GM12878 (cell line): ENCODE measurements around the gene DHRS1. TPM values are rescaled to one million over a fixed set of nuclear protein-coding genes. Genes with fewer than 3 reads are reported as not detected.

Experiments used
- ATAC-seq: fragments of 200-7000 bp; cut with Tn5 transposase; 3 replicates; pipeline ENCODE4 v1.9.1; 2020; ENCODE audit warnings: mild to moderate bottlenecking, moderate library complexity
- BruUV-seq: library from RNA; stranded (reverse); fragments of 400-500 nt; replicated peaks from 2 replicates; lab custom pipeline; 2021; lab: Mats Ljungman, UMichigan
- CTCF ChIA-PET: fragments of 300-600 bp; sonication (Branson Sonifier 250); formaldehyde crosslinking; extraction: SDS; loops from one replicate; lab custom pipeline; 2021; ENCODE audit warnings: inconsistent platforms; lab: Yijun Ruan, JAX
- POLR2A ChIA-PET: fragments of 350-600 bp; formaldehyde crosslinking; extraction: SDS; loops from one replicate; lab custom pipeline; 2021; ENCODE audit warnings: inconsistent platforms; lab: Charles Lee
- RAD21 ChIA-PET: fragments of 300-600 bp; sonication (Branson Sonifier 250); formaldehyde crosslinking; loops from one replicate; lab custom pipeline; 2023; ENCODE audit warnings: antibody characterized with exemption; ENCODE audit not compliant: unreplicated experiment; lab: Charles Lee
- SMC1A ChIA-PET: fragments of 300-600 bp; sonication (Branson Sonifier 250); formaldehyde crosslinking; loops from one replicate; lab custom pipeline; 2023; ENCODE audit not compliant: unreplicated experiment, uncharacterized antibody; lab: Charles Lee
- DNase-seq: peaks from one replicate; pipeline ENCODE4 v3.0.0-alpha.2; 2011; ENCODE audit warnings: low read depth, low spot score
- FAIRE-seq: peaks from 3 replicates; lab custom pipeline; 2011; peaks lifted over from hg19 to GRCh38; lab: Jason Lieb, UNC
- H2AFZ ChIP-seq: 2 replicates; pipeline ENCODE4 v1.6.0; 2011; ENCODE audit warnings: low read depth, low read length, control low read depth; ENCODE audit not compliant: control insufficient read depth
- H3K27ac ChIP-seq: 2 replicates; pipeline ENCODE4 v1.5.1; 2011; ENCODE audit warnings: control low read depth; ENCODE audit not compliant: control insufficient read depth, insufficient read depth
- H3K27me3 ChIP-seq, 2 experiments: replicated peaks in 1 of 2; 2 replicates each; pipeline versions ENCODE4 v1.6.0 to v1.6.1; 2011; ENCODE audit warnings: low read length in 1 of 2; ENCODE audit not compliant: control insufficient read depth in 2 of 2, insufficient read depth in 2 of 2
- H3K36me3 ChIP-seq, 2 experiments: 2 replicates each; pipeline ENCODE4 v1.5.1; 2011; ENCODE audit warnings: low read length in 1 of 2; ENCODE audit not compliant: control insufficient read depth in 2 of 2, insufficient read depth in 2 of 2
- H3K4me1 ChIP-seq: 2 replicates; pipeline ENCODE4 v1.6.1; 2011; ENCODE audit warnings: mild to moderate bottlenecking, low read length, moderate library complexity, mixed read lengths; ENCODE audit not compliant: control insufficient read depth, insufficient read depth
- H3K4me2 ChIP-seq: 2 replicates; pipeline ENCODE4 v1.6.0; 2011; ENCODE audit warnings: control low read depth; ENCODE audit not compliant: control insufficient read depth, insufficient read depth
- H3K4me3 ChIP-seq: fragments of 200-600 bp; sonication (generic); 2 replicates; pipeline ENCODE4 v1.5.1; 2016
- H3K79me2 ChIP-seq: 2 replicates; pipeline ENCODE4 v1.6.0; 2011; ENCODE audit warnings: low read length; ENCODE audit not compliant: control insufficient read depth, insufficient read depth
- H3K9ac ChIP-seq: 2 replicates; pipeline ENCODE4 v1.8.0; 2011; ENCODE audit warnings: low read length, control low read depth, mixed read lengths; ENCODE audit not compliant: control insufficient read depth, insufficient read depth
- H3K9me3 ChIP-seq: replicated peaks from 3 replicates; pipeline ENCODE4 v1.5.1; 2011; ENCODE audit warnings: mild to moderate bottlenecking, low read length; ENCODE audit not compliant: control insufficient read depth, insufficient read depth
- H4K20me1 ChIP-seq: 2 replicates; pipeline ENCODE4 v1.6.0; 2011; ENCODE audit not compliant: control insufficient read depth, insufficient read depth
- ATF2 ChIP-seq: IDR thresholded peaks from 2 replicates; pipeline ENCODE4 v1.6.1; 2012; ENCODE audit warnings: low read length, inconsistent platforms
- CREM ChIP-seq: IDR thresholded peaks from 2 replicates; pipeline ENCODE4 v1.6.1; 2014; ENCODE audit warnings: antibody characterized with exemption, low read depth
- HDAC2 ChIP-seq: fragments of 200-600 bp; sonication (generic); IDR thresholded peaks from 2 replicates; pipeline ENCODE4 v1.6.1; 2017
- JUNB ChIP-seq: IDR thresholded peaks from 2 replicates; pipeline ENCODE4 v1.6.1; 2016; ENCODE audit warnings: antibody characterized with exemption, mild to moderate bottlenecking
- RAD51 ChIP-seq: fragments of 450-650 bp; IDR thresholded peaks from 2 replicates; pipeline ENCODE4 v1.6.1; 2016; ENCODE audit warnings: moderate library complexity, mild to moderate bottlenecking, inconsistent platforms
- SUPT20H ChIP-seq: IDR thresholded peaks from 2 replicates; pipeline ENCODE4 v1.6.1; 2011; ENCODE audit warnings: low read depth, mild to moderate bottlenecking, low read length, moderate library complexity, borderline replicate concordance; ENCODE audit not compliant: control insufficient read depth
- ZBED1 ChIP-seq: IDR thresholded peaks from 2 replicates; pipeline ENCODE4 v1.6.1; 2016; ENCODE audit warnings: borderline replicate concordance
- ZNF687 ChIP-seq: fragments of 450-650 bp; IDR thresholded peaks from 2 replicates; pipeline ENCODE4 v1.6.1; 2017; ENCODE audit warnings: mild to moderate bottlenecking, moderate library complexity
- WGBS: methylation state at CpG from one replicate; pipeline ENCODE4 v1.1.6; 2016; ENCODE audit warnings: low lambda C conversion rate; ENCODE audit not compliant: insufficient replicate concordance, insufficient coverage; ENCODE audit errors: missing lambda C conversion rate; 5-methylcytosine and 5-hydroxymethylcytosine counted together
- in situ Hi-C: fragments of 300-500 bp; cut with MboI; formaldehyde crosslinking; loops from 9 replicates; pipeline ENCODE4 v1.14.3; 2018; ENCODE audit warnings: mixed read lengths
- intact Hi-C: fragments of 100-400 bp; cut with micrococcal nuclease; formaldehyde crosslinking; loops from one replicate; pipeline ENCODE4 v1.14.2; 2022; ENCODE audit not compliant: unreplicated experiment
- polyA plus RNA-seq, 11 experiments: library from polyadenylated mRNA; depleted of rRNA in 4 of 11; unstranded in 6 of 11; stranded (reverse) in 5 of 11; fragments of >200 nt; fragmentation: Nextera tagmentation in 4 of 11; fragmentation: Illumina TruSeq in 1 of 11; extraction: Ambion mirVana in 4 of 11; extraction: Trizol in 1 of 11; gene quantifications; 1 replicate in 1 of 11; 2 replicates in 10 of 11; pipeline versions ENCODE4 v1.2.1 to v1.2.3, GENCODE V29; 2011 to 2016; ENCODE audit warnings: inconsistent platforms in 2 of 11, missing spikeins in 2 of 11, low read depth in 1 of 11
- total RNA-seq, 4 experiments: library from RNA; depleted of rRNA in 3 of 4; stranded (reverse); fragments of >200 nt in 3 of 4; fragmentation: Illumina TruSeq in 1 of 4; extraction: Trizol in 1 of 4; gene quantifications; 2 replicates each; pipeline versions ENCODE4 v1.2.1 to v1.2.3, GENCODE V29; 2013 to 2021

Gene DHRS1
- total and polyA plus RNA-seq, 10 of the 15 experiments (the other 5 are each of a cell fraction or from before 2014, with no cell fraction given) = 12.1 to 45.0 (median 25.7) TPM

DNA sequence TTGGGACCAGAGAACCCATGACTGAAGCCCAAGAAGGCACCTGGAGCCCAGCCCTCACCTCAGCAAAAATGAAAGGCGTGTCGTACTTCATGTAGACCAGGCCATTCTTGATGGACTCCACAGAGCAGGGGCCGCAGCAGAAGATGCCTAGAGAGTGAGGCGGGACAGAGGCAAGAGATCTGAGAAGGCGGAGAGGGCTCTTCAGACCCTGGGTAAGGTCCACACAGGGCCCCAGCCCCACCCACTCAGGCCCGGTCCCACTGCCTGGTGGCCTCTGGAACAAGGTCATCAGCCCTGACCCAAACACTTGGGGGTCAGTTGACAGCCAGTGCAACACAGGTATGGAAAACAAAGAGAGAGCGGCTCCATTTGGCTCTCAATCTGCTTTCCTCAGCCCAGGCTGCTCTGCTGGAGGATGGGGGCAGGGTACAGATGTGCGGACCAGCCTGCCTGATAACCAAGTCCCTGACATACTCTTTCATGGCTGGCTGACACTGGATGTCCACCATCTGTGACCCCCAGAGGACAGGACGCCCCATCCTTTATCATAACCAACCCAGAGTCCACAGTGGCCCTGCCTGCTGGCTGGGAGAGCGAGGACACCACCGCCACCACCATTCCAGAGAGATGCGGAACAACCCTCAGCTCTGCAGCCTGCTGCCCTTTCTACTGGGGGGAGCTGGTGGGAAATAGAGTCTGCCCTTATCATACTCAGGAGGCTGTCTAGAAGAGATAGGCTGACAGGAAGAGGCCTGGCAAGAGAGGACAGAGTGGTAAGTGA, 43.5 kb downstream of the DHRS1 start:
- RAD21 ChIA-PET = no interaction called here

More for the DNA sequence above, 43.5 kb downstream of the DHRS1 start:
- ChIA-PET CTCF (interaction anchor here (1.8 kb wide), 1 partner anchor 14 kb away, joined by 8 read pairs; no protein-coding TSS in a partner anchor), SMC1A (no interaction called here)
- BruUV-seq = no TSS peak
- Histone ChIP-seq H3K9ac (no peak overlapping the region), H3K4me2 (no peak overlapping the region), H3K36me3 (peaks cover 0 to 3% of the 10 kb centered on the region in 2 experiments; a peak in 2 of 4 replicates), H3K4me3 (no peak overlapping the region), H3K79me2 (no peaks in the 10 kb centered on the region), H3K27me3 (no peaks in the 10 kb centered on the region), H4K20me1 (no peaks in the 10 kb centered on the region)
- in situ Hi-C loops = no loop called here
- TF ChIP-seq ZNF687 (no peak), HDAC2 (no peak), ZBED1 (no peak), JUNB (no peak), CREM (no peak), RAD51 (no peak), SUPT20H (no peak), ATF2 (no peak)
- TF ChIP-seq, all 136 proteins: peak for 0
- Histone ChIP-seq H2AFZ (no peak overlapping the region), H3K27ac (no peak overlapping the region), H3K9me3 (no peaks in the 10 kb centered on the region), H3K4me1 (no peaks in the 10 kb centered on the region; the same call in 1 of the 2 replicates)
- 84% methylated on average over 12 of the region's 12 CpGs for WGBS
- DNase-seq (no peak), FAIRE-seq (no peak), ATAC-seq (no peak)
- intact Hi-C loops = no loop called here
- POLR2A ChIA-PET = no interaction called here
